GM08714 (cell line): ENCODE measurements around the gene ZMIZ1.

Experiments
- H3K4me3 ChIP-seq: fragments of 200-500 bp; sonication (Bioruptor generic); 2 replicates; pipeline ENCODE4 v1.5.1; 2014; ENCODE audit warnings: mild to moderate bottlenecking, low read length, inconsistent platforms
- ZNF274 ChIP-seq: IDR thresholded peaks from 2 replicates; pipeline ENCODE4 v1.6.1; 2012; ENCODE audit warnings: mild to moderate bottlenecking, low read depth, low read length

The ZMIZ1 gene

GRCh38 chr10:79206300-79207095, 137.7 kb downstream of the ZMIZ1 start:
- no peak overlapping the region for H3K4me3 ChIP-seq
- TF ChIP-seq ZNF274, result no peak

GRCh38 chr10:79207096-79207357, 138.3 kb downstream of the ZMIZ1 start:
- TF ChIP-seq ZNF274, result no peak

GRCh38 chr10:79207726-79208125, 139.0 kb downstream of the ZMIZ1 start:
- H3K4me3 ChIP-seq, result no peak overlapping the region
- no peak for TF ChIP-seq ZNF274

More at GRCh38 chr10:79207096-79207357, 138.3 kb downstream of the ZMIZ1 start:
- H3K4me3 ChIP-seq, result no peak overlapping the region

- no peak for TF ChIP-seq ZNF274
- H3K4me3 ChIP-seq, result no peak overlapping the region
Measured at GRCh38 chr10:79208251-79208983, 139.7 kb downstream of the ZMIZ1 start.

- TF ChIP-seq ZNF274, result no peak
- no peak overlapping the region for H3K4me3 ChIP-seq
Measured at GRCh38 chr10:79209340-79209739, 140.6 kb downstream of the ZMIZ1 start.

GRCh38 chr10:79209831-79210230, 141.1 kb downstream of the ZMIZ1 start:
- no peak overlapping the region for H3K4me3 ChIP-seq
- TF ChIP-seq ZNF274, result no peak

GRCh38 chr10:79210672-79211071, 141.9 kb downstream of the ZMIZ1 start:
- H3K4me3 ChIP-seq, result no peak overlapping the region
- no peak for TF ChIP-seq ZNF274

- H3K4me3 ChIP-seq, result no peak overlapping the region
- TF ChIP-seq ZNF274, result no peak
Measured at GRCh38 chr10:79211616-79212015, 142.8 kb downstream of the ZMIZ1 start.

- H3K4me3 ChIP-seq, result no peak overlapping the region
- no peak for TF ChIP-seq ZNF274
Measured at GRCh38 chr10:79215531-79215930, 146.8 kb downstream of the ZMIZ1 start.

GRCh38 chr10:79219322-79219957, 150.7 kb downstream of the ZMIZ1 start:
- TF ChIP-seq ZNF274, result no peak
- no peak overlapping the region for H3K4me3 ChIP-seq

GRCh38 chr10:79220307-79220706, 151.5 kb downstream of the ZMIZ1 start:
- H3K4me3 ChIP-seq, result no peak overlapping the region
- no peak for TF ChIP-seq ZNF274

- no peak for TF ChIP-seq ZNF274
- H3K4me3 ChIP-seq, result no peak overlapping the region
Measured at GRCh38 chr10:79221110-79222051, 152.6 kb downstream of the ZMIZ1 start.

- TF ChIP-seq ZNF274, result no peak
- no peak overlapping the region for H3K4me3 ChIP-seq
Measured at GRCh38 chr10:79222186-79222585, 153.4 kb downstream of the ZMIZ1 start.
